ENCODE results near the gene APOLD1. TPM values are rescaled to one million over a fixed set of nuclear protein-coding genes. Genes with fewer than 3 reads are reported as not detected.
"Not testable (repeated sequence)": the region's sequence is repeated elsewhere in the genome, so short reads cannot be mapped to it uniquely, and the experiment has no call there.

APOLD1 gene, protein sequence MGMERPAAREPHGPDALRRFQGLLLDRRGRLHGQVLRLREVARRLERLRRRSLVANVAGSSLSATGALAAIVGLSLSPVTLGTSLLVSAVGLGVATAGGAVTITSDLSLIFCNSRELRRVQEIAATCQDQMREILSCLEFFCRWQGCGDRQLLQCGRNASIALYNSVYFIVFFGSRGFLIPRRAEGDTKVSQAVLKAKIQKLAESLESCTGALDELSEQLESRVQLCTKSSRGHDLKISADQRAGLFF
- 1 to 10 TPM; 2.7 TPM for total RNA-seq
- 0.68 TPM for polyA plus RNA-seq

DNA sequence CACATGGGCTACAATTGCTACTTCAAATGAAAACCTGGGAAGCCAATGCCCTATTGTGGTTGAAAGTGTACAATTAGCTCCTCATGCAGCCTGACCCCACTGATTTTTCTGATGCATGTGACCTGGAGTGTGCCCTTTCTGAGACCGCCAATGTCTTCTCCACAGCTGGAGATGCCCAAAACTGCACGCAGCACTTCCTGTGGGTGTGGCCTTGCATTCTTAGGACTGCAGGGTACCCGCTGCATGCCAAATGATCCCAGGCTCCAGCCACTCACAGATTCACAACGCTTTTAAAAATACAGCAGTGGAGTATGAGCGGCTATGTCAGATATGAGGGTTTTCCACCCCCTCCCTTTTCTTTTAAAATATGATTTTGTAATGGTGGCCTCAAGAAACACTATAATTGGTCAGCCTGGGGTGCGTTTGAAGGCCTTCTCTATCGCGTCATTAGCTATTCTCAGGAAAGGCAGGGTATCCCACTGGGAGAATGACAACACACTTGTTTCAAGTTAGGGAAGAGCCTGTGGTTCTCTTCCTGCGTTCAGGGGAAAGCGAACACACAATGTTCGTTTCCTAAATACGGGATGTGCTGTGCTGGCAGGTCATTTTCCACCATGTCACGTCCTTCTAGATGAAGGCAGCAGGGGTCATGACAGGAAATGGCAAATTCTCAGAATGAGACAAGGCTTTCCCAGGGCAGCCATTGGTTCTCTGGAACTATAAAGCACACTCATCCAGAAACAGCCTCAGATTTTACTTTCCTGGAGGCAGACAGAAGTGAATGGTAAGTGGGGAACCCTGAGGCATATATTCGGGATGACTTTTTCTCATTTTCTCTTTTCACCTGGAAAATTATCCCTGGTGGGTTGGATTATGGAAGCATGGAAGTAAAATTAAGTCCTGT, at the start of gene APOLD1:
APOLD1 (plus strand) TSS at position 749 of the 904 bp plus-strand sequence; CDS start at position 782, 33 bp downstream.
- Histone ChIP-seq H3K36me3 (ENCODE audit: insufficient read depth, low read length) (no peaks in the 10 kb centered on the region), H3K27ac (ENCODE audit: low read depth, low read length) (peak within 1 kb of the TSS; percentile 75), H3K9me3 (ENCODE audit: low read length) (no peaks in the 10 kb centered on the region), H3K27me3 (ENCODE audit: insufficient read depth, low read length, poor library complexity, severe bottlenecking) (no peaks in the 10 kb centered on the region), H3K4me3 (ENCODE audit: low read length) (peak within 1 kb of the TSS; percentile 89), H3K4me1 (ENCODE audit: insufficient read depth, low read length) (peaks cover 23% of the 10 kb centered on the region)
- no peak for DNase-seq
- peak within 1 kb of the TSS; percentile 78 to 91 (median 81) for H3K4me3 Mint-ChIP-seq
- POLR2A ChIA-PET, result no interaction called here
- CTCF ChIA-PET, result interaction anchor here (0.7 to 5.5 kb wide), 4 partner anchors 18 to 48 kb away, joined by 3 to 48 read pairs (median 18); partner anchors contain the start of gene DDX47
- peak within 1 kb of the TSS in 6 of 8 donors; percentile 42 to 91 (median 79) for H3K27ac Mint-ChIP-seq
- H3K27me3 Mint-ChIP-seq, result peaks cover 3% of the 10 kb centered on the region in 2 donors
- H3K9me3 Mint-ChIP-seq, result peaks cover 0 to 3% (median 0%) of the 10 kb centered on the region in 5 donors
- peaks cover 6 to 27% (median 24%) of the 10 kb centered on the region in 3 donors for H3K4me1 Mint-ChIP-seq
- peaks cover 0 to 4% (median 0%) of the 10 kb centered on the region in 3 donors for H3K36me3 Mint-ChIP-seq

DNA sequence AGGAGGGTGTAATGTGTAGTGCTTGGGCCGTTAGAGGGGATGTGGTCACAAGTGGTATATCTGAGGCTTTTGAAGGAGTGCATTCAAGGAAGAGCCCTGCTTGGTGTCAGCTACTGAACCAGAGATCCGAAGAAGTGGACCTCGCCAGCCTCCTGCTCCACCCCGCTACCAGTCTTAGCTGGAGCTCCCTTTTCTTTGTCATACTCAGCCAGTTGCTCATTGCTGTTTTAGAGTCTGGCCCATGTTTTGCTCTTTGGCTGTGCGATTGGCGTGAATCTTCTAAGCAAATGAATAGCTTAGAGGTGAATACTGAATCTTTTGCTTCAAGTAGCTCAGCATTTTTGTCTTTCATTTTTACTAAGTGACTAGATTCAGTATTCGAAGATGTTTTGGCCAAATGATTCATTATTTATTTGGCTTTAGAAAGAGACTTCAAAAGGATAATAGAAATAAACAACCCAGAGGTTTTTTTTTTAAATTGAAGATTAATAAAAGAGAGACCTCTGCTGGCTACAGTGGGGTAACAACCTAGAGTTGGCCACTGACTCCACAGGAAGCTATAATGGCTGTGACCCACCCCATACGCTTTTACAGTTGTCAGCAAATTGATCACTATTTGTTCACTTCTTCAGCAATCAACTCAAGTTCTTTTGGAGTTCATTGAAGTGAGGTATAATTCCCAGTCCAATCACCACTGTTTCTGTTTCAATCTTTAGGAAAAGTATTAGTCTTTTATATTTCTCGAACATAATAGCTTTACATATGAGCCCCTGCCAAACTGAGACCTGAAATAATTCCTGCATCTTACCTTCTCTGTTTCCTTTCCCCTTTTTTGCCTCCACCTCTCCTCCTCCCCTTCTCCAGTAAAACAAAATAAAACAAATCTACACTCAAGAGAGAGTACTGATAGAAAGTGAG, 48.4 kb upstream of the APOLD1 start:
- Mint-ChIP-seq H3K27me3 (no peaks in the 10 kb centered on the region), H3K4me1 (peaks cover 35 to 54% (median 53%) of the 10 kb centered on the region in 3 donors), H3K27ac (peak overlapping the region; percentile 90 to 97 (median 94)), H3K4me3 (peak overlapping the region; percentile 77 to 87 (median 85)), H3K36me3 (peaks cover 0 to 4% (median 0%) of the 10 kb centered on the region in 3 donors), H3K9me3 (no peaks in the 10 kb centered on the region)
- H3K4me1 ChIP-seq (ENCODE audit: insufficient read depth, low read length), result peaks cover 34% of the 10 kb centered on the region
- peak overlapping the region; percentile 64 for H3K27ac ChIP-seq (ENCODE audit: low read depth, low read length)
- H3K27me3 ChIP-seq (ENCODE audit: insufficient read depth, low read length, poor library complexity, severe bottlenecking), result no peaks in the 10 kb centered on the region
- H3K9me3 ChIP-seq (ENCODE audit: low read length), result no peaks in the 10 kb centered on the region
- no peaks in the 10 kb centered on the region for H3K36me3 ChIP-seq (ENCODE audit: insufficient read depth, low read length)
- DNase-seq, result peak; percentile 26 to 71 (median 56)
- POLR2A ChIA-PET, result interaction anchor here (0.6 to 4.5 kb wide), 23 partner anchors 9 to 728 kb away, joined by 3 to 127 read pairs (median 4); partner anchors contain the start of genes BORCS5, CDKN1B and DUSP16
- CTCF ChIA-PET, result interaction anchor here (0.7 to 5.1 kb wide), 67 partner anchors 8 to 701 kb away, joined by 3 to 86 read pairs (median 5); partner anchors contain the start of genes BORCS5, CDKN1B, CREBL2 and DDX47
- H3K4me3 ChIP-seq (ENCODE audit: low read length), result peak overlapping the region; percentile 51

DNA sequence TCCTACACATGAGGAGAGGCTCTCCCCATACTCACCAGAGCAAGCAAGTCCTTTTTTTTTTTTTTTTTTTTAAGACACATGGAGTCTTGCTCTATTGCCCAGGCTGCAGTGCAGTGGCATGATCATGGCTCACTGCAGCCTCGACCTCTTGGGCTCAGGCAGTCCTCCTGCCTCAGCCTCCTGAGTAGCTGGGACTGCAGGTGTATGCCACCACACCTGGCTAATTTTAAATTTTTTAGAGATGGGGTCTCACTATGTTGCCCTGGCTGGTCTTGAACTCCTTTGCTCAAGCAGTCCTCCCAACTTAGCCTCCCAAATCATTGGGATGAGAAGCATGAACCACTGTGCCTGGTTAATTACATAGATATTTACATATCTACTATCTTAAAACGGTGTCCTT, 47.3 kb upstream of the APOLD1 start:
- H3K4me3 ChIP-seq (ENCODE audit: low read length); H3K27me3 ChIP-seq (ENCODE audit: insufficient read depth, low read length, poor library complexity, severe bottlenecking); H3K9me3 Mint-ChIP-seq; H3K4me3 Mint-ChIP-seq; DNase-seq; H3K36me3 ChIP-seq (ENCODE audit: insufficient read depth, low read length); H3K36me3 Mint-ChIP-seq; H3K27me3 Mint-ChIP-seq; H3K9me3 ChIP-seq (ENCODE audit: low read length); H3K27ac ChIP-seq (ENCODE audit: low read depth, low read length): not testable (repeated sequence)
- Mint-ChIP-seq H3K27ac (peak overlapping the region in 2 of 8 donors; percentile 14 to 43), H3K4me1 (peaks cover 35 to 50% (median 49%) of the 10 kb centered on the region in 3 donors)
- ChIA-PET POLR2A (interaction anchor here (1.0 to 4.5 kb wide), 3 partner anchors 14 to 27 kb away, joined by 7 to 127 read pairs (median 63); partner anchors contain the start of gene CDKN1B), CTCF (interaction anchor here (1.3 to 5.1 kb wide), 17 partner anchors 13 to 404 kb away, joined by 4 to 86 read pairs (median 12); partner anchors contain the start of genes BORCS5, CREBL2 and DUSP16)
- H3K4me1 ChIP-seq (ENCODE audit: insufficient read depth, low read length), result peaks cover 34% of the 10 kb centered on the region

DNA sequence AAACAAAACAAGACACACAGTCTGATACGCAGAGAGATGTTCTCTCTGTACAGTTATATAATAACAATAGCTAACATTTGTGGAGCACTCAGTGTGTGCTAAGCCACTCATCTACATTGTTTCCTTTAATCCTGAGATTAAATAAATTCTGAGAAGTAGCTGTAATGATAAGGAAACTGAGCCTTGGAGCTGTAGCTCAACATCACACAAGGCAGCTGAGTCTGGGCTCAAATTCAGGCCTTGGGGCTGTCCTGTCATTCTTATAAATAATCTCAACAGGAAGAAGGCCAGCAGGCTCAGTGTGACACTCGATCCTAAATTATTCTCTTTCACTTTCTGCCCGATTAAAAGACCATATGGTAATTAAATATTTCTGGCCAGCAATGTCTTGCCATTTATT, 43.8 kb upstream of the APOLD1 start:
- H3K4me3 ChIP-seq (ENCODE audit: low read length), result no peak overlapping the region

DNA sequence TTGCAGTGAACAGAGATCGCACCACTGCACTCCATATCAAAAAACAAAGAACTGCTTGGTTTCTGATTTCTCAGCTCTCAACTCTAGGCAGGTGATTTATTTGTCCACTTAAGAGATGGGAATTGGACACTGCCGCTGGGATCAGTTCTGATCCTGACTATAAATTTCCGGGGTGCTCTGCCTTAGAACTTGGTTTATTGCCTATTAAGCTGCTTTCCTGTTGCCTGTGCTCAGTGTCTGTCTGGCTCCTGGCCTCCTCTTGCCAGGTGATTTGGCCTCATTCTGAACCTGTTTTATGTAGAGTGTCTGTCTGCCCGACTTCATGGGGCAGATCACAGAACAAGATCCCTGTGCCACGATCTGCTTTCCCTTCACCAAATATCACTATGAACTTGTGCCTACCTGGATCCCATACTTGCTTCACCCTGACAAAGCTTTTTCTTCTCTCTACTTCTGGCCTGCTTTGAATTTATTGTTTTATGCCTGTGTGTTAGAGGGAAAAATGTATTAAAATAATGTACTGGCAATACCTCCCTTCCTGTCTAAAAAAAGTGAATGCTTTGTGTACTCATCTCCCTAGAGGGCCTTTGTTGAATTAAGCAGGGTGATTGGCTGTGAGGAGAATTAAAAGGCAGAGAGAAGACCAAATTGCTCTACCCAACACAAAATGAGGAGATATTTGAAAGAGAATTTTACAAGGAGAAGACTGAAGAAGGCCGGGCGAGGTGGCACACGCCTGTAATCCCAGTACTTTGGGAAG, 40.7 kb upstream of the APOLD1 start:
- no peaks in the 10 kb centered on the region for H3K4me1 ChIP-seq (ENCODE audit: insufficient read depth, low read length)
- H3K4me3 ChIP-seq (ENCODE audit: low read length), result no peak overlapping the region
- no peaks in the 10 kb centered on the region for H3K36me3 ChIP-seq (ENCODE audit: insufficient read depth, low read length)
- POLR2A ChIA-PET, result no interaction called here
- Mint-ChIP-seq H3K36me3 (peaks cover 2 to 14% (median 3%) of the 10 kb centered on the region in 3 donors), H3K9me3 (no peaks in the 10 kb centered on the region), H3K4me3 (no peak overlapping the region), H3K4me1 (peaks cover 7 to 20% (median 9%) of the 10 kb centered on the region in 3 donors), H3K27me3 (no peaks in the 10 kb centered on the region), H3K27ac (peak overlapping the region in 3 of 8 donors; percentile 38 to 57 (median 45))
- no peak for DNase-seq
- no peaks in the 10 kb centered on the region for H3K9me3 ChIP-seq (ENCODE audit: low read length)
- CTCF ChIA-PET, result interaction anchor here (1.6 kb wide), 1 partner anchor 8 kb away, joined by 5 read pairs; no protein-coding TSS in a partner anchor
- no peak overlapping the region for H3K27ac ChIP-seq (ENCODE audit: low read depth, low read length)
- no peaks in the 10 kb centered on the region for H3K27me3 ChIP-seq (ENCODE audit: insufficient read depth, low read length, poor library complexity, severe bottlenecking)

More for the DNA sequence above, 43.8 kb upstream of the APOLD1 start:
- peak overlapping the region in 3 of 8 donors; percentile 8 to 87 (median 45) for H3K27ac Mint-ChIP-seq
- Histone ChIP-seq H3K9me3 (ENCODE audit: low read length) (no peaks in the 10 kb centered on the region), H3K27ac (ENCODE audit: low read depth, low read length) (no peak overlapping the region), H3K27me3 (ENCODE audit: insufficient read depth, low read length, poor library complexity, severe bottlenecking) (no peaks in the 10 kb centered on the region), H3K36me3 (ENCODE audit: insufficient read depth, low read length) (no peaks in the 10 kb centered on the region), H3K4me1 (ENCODE audit: insufficient read depth, low read length) (peaks cover 9% of the 10 kb centered on the region)
- H3K36me3 Mint-ChIP-seq, result peaks cover 2 to 8% (median 3%) of the 10 kb centered on the region in 3 donors
- POLR2A ChIA-PET, result no interaction called here
- H3K4me1 Mint-ChIP-seq, result peaks cover 19 to 27% (median 21%) of the 10 kb centered on the region in 3 donors
- CTCF ChIA-PET, result interaction anchor here (1.1 kb wide), 2 partner anchors 154 to 364 kb away, joined by 3 to 5 read pairs; no protein-coding TSS in a partner anchor
- H3K9me3 Mint-ChIP-seq, result no peaks in the 10 kb centered on the region
- H3K4me3 Mint-ChIP-seq, result peak overlapping the region in 1 of 7 donors; percentile 61
- H3K27me3 Mint-ChIP-seq, result no peaks in the 10 kb centered on the region
- DNase-seq, result no peak

DNA sequence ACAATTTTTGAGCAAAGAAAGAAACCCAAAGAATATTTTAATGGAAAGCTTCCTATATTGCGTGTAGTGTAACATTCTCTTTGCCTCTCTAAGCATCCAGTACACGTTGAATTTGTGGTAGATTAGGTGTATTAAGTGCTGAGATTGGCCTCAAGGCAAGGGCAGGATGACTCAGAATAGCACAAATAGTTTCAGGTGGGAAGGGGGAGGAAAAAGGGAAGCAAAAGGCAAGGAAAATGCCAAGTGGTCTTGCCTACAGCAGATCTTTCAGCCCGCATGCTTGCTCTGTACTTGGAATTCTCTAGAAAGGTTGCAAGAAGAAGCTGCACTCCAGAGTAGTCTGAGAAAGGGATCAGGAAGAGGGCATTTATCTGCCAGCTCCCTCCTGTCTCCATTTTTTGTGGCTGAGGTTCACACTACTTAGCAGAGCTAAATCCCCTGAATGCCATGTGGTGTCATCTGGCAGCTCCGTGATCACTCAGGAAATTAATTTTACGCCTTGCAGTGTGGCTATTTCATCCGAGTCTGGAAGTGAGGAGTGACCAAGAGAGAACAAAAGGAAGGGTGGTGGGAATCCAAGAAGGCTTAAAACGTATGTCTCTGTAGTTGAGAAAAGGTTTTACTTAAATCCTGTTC, 39.8 kb upstream of the APOLD1 start:
- no peaks in the 10 kb centered on the region for H3K9me3 ChIP-seq (ENCODE audit: low read length)
- Mint-ChIP-seq H3K4me1 (peaks cover 7 to 20% (median 9%) of the 10 kb centered on the region in 3 donors), H3K4me3 (no peak overlapping the region), H3K27ac (peak overlapping the region in 4 of 8 donors; percentile 21 to 48 (median 36)), H3K36me3 (peaks cover 2 to 13% (median 3%) of the 10 kb centered on the region in 3 donors), H3K27me3 (no peaks in the 10 kb centered on the region), H3K9me3 (no peaks in the 10 kb centered on the region)
- H3K27me3 ChIP-seq (ENCODE audit: insufficient read depth, low read length, poor library complexity, severe bottlenecking), result no peaks in the 10 kb centered on the region
- CTCF ChIA-PET, result interaction anchor here (1.6 kb wide), 1 partner anchor 9 kb away, joined by 5 read pairs; no protein-coding TSS in a partner anchor
- H3K27ac ChIP-seq (ENCODE audit: low read depth, low read length), result no peak overlapping the region
- H3K36me3 ChIP-seq (ENCODE audit: insufficient read depth, low read length), result no peaks in the 10 kb centered on the region
- H3K4me3 ChIP-seq (ENCODE audit: low read length), result no peak overlapping the region
- DNase-seq, result no peak
- POLR2A ChIA-PET, result interaction anchor here (0.6 to 0.8 kb wide), 2 partner anchors 9 to 1624 kb away, joined by 4 read pairs; no protein-coding TSS in a partner anchor
- H3K4me1 ChIP-seq (ENCODE audit: insufficient read depth, low read length), result no peaks in the 10 kb centered on the region

All from CD8-positive, alpha-beta memory T cell (primary cell).